RWPE2 (cell line): ENCODE data around the gene VPS33B.

Experiments
- ATAC-seq: fragments of 200-7000 bp; cut with Tn5 transposase; 3 replicates; pipeline ENCODE4 v1.9.1; 2021; ENCODE audit warnings: low read depth
- DNase-seq: peaks from one replicate; pipeline ENCODE4 v3.0.0-alpha.2; 2020; ENCODE audit warnings: low spot score
- H3K27ac ChIP-seq: fragments of 450-650 bp; 2 replicates; pipeline ENCODE4 v1.5.1; 2017; ENCODE audit warnings: mild to moderate bottlenecking; ENCODE audit not compliant: poor library complexity, severe bottlenecking
- H3K27me3 ChIP-seq: fragments of 250-450 bp; sonication (Bioruptor Pico); 2 replicates; pipeline ENCODE4 v1.5.1; 2021; ENCODE audit warnings: mild to moderate bottlenecking, moderate library complexity; ENCODE audit not compliant: insufficient read depth, poor library complexity, severe bottlenecking
- H3K36me3 ChIP-seq: fragments of 250-450 bp; sonication (Bioruptor Pico); 2 replicates; pipeline ENCODE4 v1.5.1; 2020; ENCODE audit warnings: low read depth, mild to moderate bottlenecking, moderate library complexity
- H3K4me1 ChIP-seq: fragments of 250-450 bp; sonication (Bioruptor Pico); 2 replicates; pipeline ENCODE4 v1.5.1; 2021; ENCODE audit warnings: mild to moderate bottlenecking, moderate library complexity; ENCODE audit not compliant: insufficient read depth, poor library complexity, severe bottlenecking
- H3K4me3 ChIP-seq: fragments of 250-450 bp; sonication (Bioruptor Pico); 2 replicates; pipeline ENCODE4 v1.5.1; 2021; ENCODE audit warnings: mild to moderate bottlenecking, moderate library complexity; ENCODE audit not compliant: severe bottlenecking
- H3K9me3 ChIP-seq: fragments of 250-450 bp; sonication (Bioruptor Pico); 2 replicates; pipeline ENCODE4 v1.5.1; 2021; ENCODE audit warnings: mild to moderate bottlenecking, moderate library complexity; ENCODE audit not compliant: severe bottlenecking
- CTCF ChIP-seq: fragments of 450-650 bp; IDR thresholded peaks from one replicate; pipeline ENCODE4 v1.5.1; 2017; ENCODE audit warnings: mild to moderate bottlenecking, moderate library complexity; ENCODE audit not compliant: poor library complexity, severe bottlenecking

The VPS33B gene

GRCh38 chr15:90966262-90966661 is 56.1 kb downstream of the VPS33B start:
- no peak overlapping the region for H3K27ac ChIP-seq
- DNase-seq, result no peak
- TF ChIP-seq CTCF, result no peak
- H3K9me3 ChIP-seq, result no peaks in the 10 kb centered on the region
- H3K4me3 ChIP-seq, result no peak overlapping the region
- no peaks in the 10 kb centered on the region for H3K4me1 ChIP-seq
- ATAC-seq, result no peak
- peaks cover 98% of the 10 kb centered on the region for H3K36me3 ChIP-seq
- no peaks in the 10 kb centered on the region for H3K27me3 ChIP-seq

GRCh38 chr15:90962021-90962420 is 60.4 kb downstream of the VPS33B start:
- H3K4me3 ChIP-seq, result no peak overlapping the region
- TF ChIP-seq CTCF, result no peak
- DNase-seq (no peak), ATAC-seq (no peak)
- H3K9me3 ChIP-seq, result no peaks in the 10 kb centered on the region
- H3K27ac ChIP-seq, result no peak overlapping the region
- peaks cover 87% of the 10 kb centered on the region for H3K36me3 ChIP-seq
- H3K27me3 ChIP-seq, result no peaks in the 10 kb centered on the region
- no peaks in the 10 kb centered on the region for H3K4me1 ChIP-seq

GRCh38 chr15:90960298-90961091 is 61.9 kb downstream of the VPS33B start:
- H3K4me3 ChIP-seq, result no peak overlapping the region
- no peak for ATAC-seq
- TF ChIP-seq CTCF, result no peak

GRCh38 chr15:90959894-90960293 is 62.5 kb downstream of the VPS33B start:
- no peak overlapping the region for H3K4me3 ChIP-seq
- peaks cover 5% of the 10 kb centered on the region for H3K4me1 ChIP-seq
- no peaks in the 10 kb centered on the region for H3K9me3 ChIP-seq
- no peak overlapping the region for H3K27ac ChIP-seq
- H3K27me3 ChIP-seq, result no peaks in the 10 kb centered on the region
- DNase-seq (no peak), ATAC-seq (no peak)
- H3K36me3 ChIP-seq, result peaks cover 66% of the 10 kb centered on the region
- no peak for TF ChIP-seq CTCF

More at GRCh38 chr15:90960298-90961091, 61.9 kb downstream of the VPS33B start:
- H3K27ac ChIP-seq, result no peak overlapping the region
- DNase-seq, result no peak
- no peaks in the 10 kb centered on the region for H3K9me3 ChIP-seq
- H3K27me3 ChIP-seq, result no peaks in the 10 kb centered on the region
- H3K36me3 ChIP-seq, result peaks cover 72% of the 10 kb centered on the region
- H3K4me1 ChIP-seq, result peaks cover 5% of the 10 kb centered on the region

- Histone ChIP-seq H3K27ac (no peak overlapping the region), H3K4me1 (peaks cover 5% of the 10 kb centered on the region), H3K4me3 (no peak overlapping the region), H3K9me3 (no peaks in the 10 kb centered on the region), H3K27me3 (no peaks in the 10 kb centered on the region), H3K36me3 (peaks cover 58% of the 10 kb centered on the region)
- DNase-seq, result no peak
- no peak for TF ChIP-seq CTCF
- no peak for ATAC-seq
These were observed 63.3 kb downstream of the VPS33B start for GRCh38 chr15:90959028-90959595.
